ENCODE data around the gene RPS3A. TPM values are rescaled to one million over a fixed set of nuclear protein-coding genes. Genes with fewer than 3 reads are reported as not detected.
"Not testable (repeated sequence)": the region's sequence is repeated elsewhere in the genome, so short reads cannot be mapped to it uniquely, and the experiment has no call there.

The RPS3A gene
- total RNA-seq, 1 donor: 1,627 TPM

- H3K36me3 ChIP-seq (ENCODE audit: insufficient read depth, low read length): no peaks in the 10 kb centered on the region
- H3K4me3 ChIP-seq (ENCODE audit: insufficient read depth, low read length): no peak overlapping the region
- TF ChIP-seq CTCF (IDR thresholded peaks at IDR 0.05; ENCODE audit: extremely low read depth, low read depth, low read length): no peak
- H3K9me3 ChIP-seq (ENCODE audit: low read depth, low read length): no peaks in the 10 kb centered on the region
- H4K20me1 ChIP-seq (ENCODE audit: insufficient read depth, low read length): no peaks in the 10 kb centered on the region
- H3K79me2 ChIP-seq (ENCODE audit: insufficient read depth, low read length): no peaks in the 10 kb centered on the region
- no peak overlapping the region for H2AFZ ChIP-seq (ENCODE audit: low read length)
- H3K27me3 ChIP-seq (ENCODE audit: insufficient read depth, low read length): no peaks in the 10 kb centered on the region
- no peak overlapping the region for H3K4me2 ChIP-seq (ENCODE audit: insufficient read depth, low read length)
- H3K4me1 ChIP-seq (ENCODE audit: insufficient read depth, low read length): no peaks in the 10 kb centered on the region
- H3K27ac ChIP-seq (ENCODE audit: low read depth, low read length): no peak overlapping the region
- DNase-seq (ENCODE audit: insufficient read length, low spot score, missing footprints): no peak
Measured at GRCh38 chr4:151067316-151067970, 32.0 kb upstream of the RPS3A start.

- H3K36me3 ChIP-seq (ENCODE audit: insufficient read depth, low read length): no peaks in the 10 kb centered on the region
- H3K27ac ChIP-seq (ENCODE audit: low read depth, low read length): no peak overlapping the region
- no peaks in the 10 kb centered on the region for H3K27me3 ChIP-seq (ENCODE audit: insufficient read depth, low read length)
- no peaks in the 10 kb centered on the region for H3K4me1 ChIP-seq (ENCODE audit: insufficient read depth, low read length)
- H3K4me2 ChIP-seq (ENCODE audit: insufficient read depth, low read length): no peak overlapping the region
- no peak for TF ChIP-seq CTCF (IDR thresholded peaks at IDR 0.05; ENCODE audit: extremely low read depth, low read depth, low read length)
- no peaks in the 10 kb centered on the region for H3K9me3 ChIP-seq (ENCODE audit: low read depth, low read length)
- no peaks in the 10 kb centered on the region for H4K20me1 ChIP-seq (ENCODE audit: insufficient read depth, low read length)
- DNase-seq (ENCODE audit: insufficient read length, low spot score, missing footprints): no peak
- no peak overlapping the region for H2AFZ ChIP-seq (ENCODE audit: low read length)
- H3K79me2 ChIP-seq (ENCODE audit: insufficient read depth, low read length): no peaks in the 10 kb centered on the region
- no peak overlapping the region for H3K4me3 ChIP-seq (ENCODE audit: insufficient read depth, low read length)
Measured at GRCh38 chr4:151074416-151074916, 25.0 kb upstream of the RPS3A start.

GRCh38 chr4:151077978-151078377, 21.4 kb upstream of the RPS3A start:
- H3K9me3 ChIP-seq (ENCODE audit: low read depth, low read length); H3K4me3 ChIP-seq (ENCODE audit: insufficient read depth, low read length); H3K4me1 ChIP-seq (ENCODE audit: insufficient read depth, low read length); H4K20me1 ChIP-seq (ENCODE audit: insufficient read depth, low read length); DNase-seq (ENCODE audit: insufficient read length, low spot score, missing footprints); H2AFZ ChIP-seq (ENCODE audit: low read length); H3K27ac ChIP-seq (ENCODE audit: low read depth, low read length); H3K79me2 ChIP-seq (ENCODE audit: insufficient read depth, low read length); H3K4me2 ChIP-seq (ENCODE audit: insufficient read depth, low read length); H3K27me3 ChIP-seq (ENCODE audit: insufficient read depth, low read length); H3K36me3 ChIP-seq (ENCODE audit: insufficient read depth, low read length): not testable (repeated sequence)

- no peak overlapping the region for H3K27ac ChIP-seq (ENCODE audit: low read depth, low read length)
- DNase-seq (ENCODE audit: insufficient read length, low spot score, missing footprints): no peak
- no peaks in the 10 kb centered on the region for H3K36me3 ChIP-seq (ENCODE audit: insufficient read depth, low read length)
- no peak overlapping the region for H3K4me3 ChIP-seq (ENCODE audit: insufficient read depth, low read length)
- no peaks in the 10 kb centered on the region for H3K4me1 ChIP-seq (ENCODE audit: insufficient read depth, low read length)
- H2AFZ ChIP-seq (ENCODE audit: low read length): no peak overlapping the region
- H3K27me3 ChIP-seq (ENCODE audit: insufficient read depth, low read length): peaks cover 3% of the 10 kb centered on the region
- H3K4me2 ChIP-seq (ENCODE audit: insufficient read depth, low read length): no peak overlapping the region
- no peaks in the 10 kb centered on the region for H4K20me1 ChIP-seq (ENCODE audit: insufficient read depth, low read length)
- no peaks in the 10 kb centered on the region for H3K9me3 ChIP-seq (ENCODE audit: low read depth, low read length)
- no peaks in the 10 kb centered on the region for H3K79me2 ChIP-seq (ENCODE audit: insufficient read depth, low read length)
- TF ChIP-seq CTCF (IDR thresholded peaks at IDR 0.05; ENCODE audit: extremely low read depth, low read depth, low read length): no peak
Measured at GRCh38 chr4:151087467-151087866, 12.0 kb upstream of the RPS3A start.
